Spleen (tissue), 7 donors: Measurements from ENCODE around the gene DOCK6.

ENCODE experiments used
- POLR2A ChIP-seq, 3 donors: fragments of 450-650 bp; IDR thresholded peaks; one replicate each; pipeline ENCODE4 v1.5.1; 2017; ENCODE audit warnings: antibody characterized with exemption in 3 of 3, mild to moderate bottlenecking in 1 of 3
- POLR2AphosphoS5 ChIP-seq, 3 donors: sonication (generic); formaldehyde crosslinking; IDR thresholded peaks; one replicate each; pipeline ENCODE4 v1.5.1; 2017; ENCODE audit warnings: antibody characterized with exemption in 3 of 3
- TF ChIP-seq, protein P1 (sequence below), 11 experiments: fragments of 200-600 bp in 7 of 11; fragments of 450-650 bp in 4 of 11; sonication (generic) in 4 of 11; IDR thresholded peaks in 8 of 11; conservative IDR thresholded peaks in 3 of 11; 1 replicate in 7 of 11; 2 replicates in 4 of 11; pipeline versions ENCODE4 v1.4.0 to v1.8.0; 2016 to 2021; ENCODE audit warnings: antibody characterized with exemption in 11 of 11, inconsistent platforms in 4 of 11, mild to moderate bottlenecking in 1 of 11
- donor health status: DM: no; HTN: no; CAD: no; lungs with moderate emphysema.
- donor health status: DM: no; HTN: no; CAD: no.
- donor health status: DM: no; HTN: no; CAD: no.

DNA sequence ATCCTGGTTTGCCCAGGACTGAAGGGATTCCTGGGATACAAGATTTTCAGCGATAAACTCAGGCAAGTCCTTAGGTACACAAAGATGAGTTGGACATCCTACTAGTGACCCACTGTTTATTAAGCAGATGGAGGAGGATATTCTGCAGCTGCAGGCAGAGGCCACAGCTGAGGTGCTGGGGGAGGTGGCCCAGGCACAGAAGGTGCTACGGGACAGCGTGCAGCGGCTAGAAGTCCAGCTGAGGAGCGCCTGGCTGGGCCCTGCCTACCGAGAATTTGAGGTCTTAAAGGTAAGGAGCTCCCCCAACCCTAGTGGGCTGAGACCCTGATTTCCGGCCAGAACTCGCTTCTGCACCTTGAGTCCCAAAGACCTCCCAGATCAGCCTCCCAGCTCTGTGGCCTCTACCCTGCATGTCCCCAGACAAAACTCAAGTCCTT, 22.3 kb downstream of the DOCK6 start:
- TF ChIP-seq, protein P1, sequence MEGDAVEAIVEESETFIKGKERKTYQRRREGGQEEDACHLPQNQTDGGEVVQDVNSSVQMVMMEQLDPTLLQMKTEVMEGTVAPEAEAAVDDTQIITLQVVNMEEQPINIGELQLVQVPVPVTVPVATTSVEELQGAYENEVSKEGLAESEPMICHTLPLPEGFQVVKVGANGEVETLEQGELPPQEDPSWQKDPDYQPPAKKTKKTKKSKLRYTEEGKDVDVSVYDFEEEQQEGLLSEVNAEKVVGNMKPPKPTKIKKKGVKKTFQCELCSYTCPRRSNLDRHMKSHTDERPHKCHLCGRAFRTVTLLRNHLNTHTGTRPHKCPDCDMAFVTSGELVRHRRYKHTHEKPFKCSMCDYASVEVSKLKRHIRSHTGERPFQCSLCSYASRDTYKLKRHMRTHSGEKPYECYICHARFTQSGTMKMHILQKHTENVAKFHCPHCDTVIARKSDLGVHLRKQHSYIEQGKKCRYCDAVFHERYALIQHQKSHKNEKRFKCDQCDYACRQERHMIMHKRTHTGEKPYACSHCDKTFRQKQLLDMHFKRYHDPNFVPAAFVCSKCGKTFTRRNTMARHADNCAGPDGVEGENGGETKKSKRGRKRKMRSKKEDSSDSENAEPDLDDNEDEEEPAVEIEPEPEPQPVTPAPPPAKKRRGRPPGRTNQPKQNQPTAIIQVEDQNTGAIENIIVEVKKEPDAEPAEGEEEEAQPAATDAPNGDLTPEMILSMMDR (IDR thresholded peaks at IDR 0.05 in 8 of 11, conservative IDR thresholded peaks at IDR 0.05 in 3 of 11) = no peak
- no peak for TF ChIP-seq POLR2AphosphoS5 (IDR thresholded peaks at IDR 0.05)
- no peak for TF ChIP-seq POLR2A (IDR thresholded peaks at IDR 0.05)
